ENCODE data around the gene TIMM29.

- TF ChIP-seq, protein P1, sequence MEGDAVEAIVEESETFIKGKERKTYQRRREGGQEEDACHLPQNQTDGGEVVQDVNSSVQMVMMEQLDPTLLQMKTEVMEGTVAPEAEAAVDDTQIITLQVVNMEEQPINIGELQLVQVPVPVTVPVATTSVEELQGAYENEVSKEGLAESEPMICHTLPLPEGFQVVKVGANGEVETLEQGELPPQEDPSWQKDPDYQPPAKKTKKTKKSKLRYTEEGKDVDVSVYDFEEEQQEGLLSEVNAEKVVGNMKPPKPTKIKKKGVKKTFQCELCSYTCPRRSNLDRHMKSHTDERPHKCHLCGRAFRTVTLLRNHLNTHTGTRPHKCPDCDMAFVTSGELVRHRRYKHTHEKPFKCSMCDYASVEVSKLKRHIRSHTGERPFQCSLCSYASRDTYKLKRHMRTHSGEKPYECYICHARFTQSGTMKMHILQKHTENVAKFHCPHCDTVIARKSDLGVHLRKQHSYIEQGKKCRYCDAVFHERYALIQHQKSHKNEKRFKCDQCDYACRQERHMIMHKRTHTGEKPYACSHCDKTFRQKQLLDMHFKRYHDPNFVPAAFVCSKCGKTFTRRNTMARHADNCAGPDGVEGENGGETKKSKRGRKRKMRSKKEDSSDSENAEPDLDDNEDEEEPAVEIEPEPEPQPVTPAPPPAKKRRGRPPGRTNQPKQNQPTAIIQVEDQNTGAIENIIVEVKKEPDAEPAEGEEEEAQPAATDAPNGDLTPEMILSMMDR (IDR thresholded peaks at IDR 0.05), result no peak
- TF ChIP-seq POLR2A (IDR thresholded peaks at IDR 0.05), result no peak
These were observed 36.4 kb upstream of the TIMM29 start for GRCh38 chr19:10892256-10892655.

Measured in uterus (tissue), 2 donors.